Fibroblast of pulmonary artery (primary cell): ENCODE data around the gene GMCL2.

Source experiments
- DNase-seq: peaks from one replicate; pipeline ENCODE4 v3.0.0-alpha.2; 2010; ENCODE audit warnings: low read depth
- H3K4me3 ChIP-seq: replicated peaks from 2 replicates; pipeline ENCODE4 v1.5.1; 2011; ENCODE audit warnings: low read depth, mild to moderate bottlenecking, control low read depth, low read length, moderate library complexity
- TF ChIP-seq, protein P1 (sequence below): IDR thresholded peaks from 2 replicates; pipeline ENCODE4 v1.5.1; 2011; ENCODE audit warnings: mild to moderate bottlenecking, control low read depth, low read length, inconsistent platforms; ENCODE audit errors: missing control alignments

GMCL2 gene

DNA sequence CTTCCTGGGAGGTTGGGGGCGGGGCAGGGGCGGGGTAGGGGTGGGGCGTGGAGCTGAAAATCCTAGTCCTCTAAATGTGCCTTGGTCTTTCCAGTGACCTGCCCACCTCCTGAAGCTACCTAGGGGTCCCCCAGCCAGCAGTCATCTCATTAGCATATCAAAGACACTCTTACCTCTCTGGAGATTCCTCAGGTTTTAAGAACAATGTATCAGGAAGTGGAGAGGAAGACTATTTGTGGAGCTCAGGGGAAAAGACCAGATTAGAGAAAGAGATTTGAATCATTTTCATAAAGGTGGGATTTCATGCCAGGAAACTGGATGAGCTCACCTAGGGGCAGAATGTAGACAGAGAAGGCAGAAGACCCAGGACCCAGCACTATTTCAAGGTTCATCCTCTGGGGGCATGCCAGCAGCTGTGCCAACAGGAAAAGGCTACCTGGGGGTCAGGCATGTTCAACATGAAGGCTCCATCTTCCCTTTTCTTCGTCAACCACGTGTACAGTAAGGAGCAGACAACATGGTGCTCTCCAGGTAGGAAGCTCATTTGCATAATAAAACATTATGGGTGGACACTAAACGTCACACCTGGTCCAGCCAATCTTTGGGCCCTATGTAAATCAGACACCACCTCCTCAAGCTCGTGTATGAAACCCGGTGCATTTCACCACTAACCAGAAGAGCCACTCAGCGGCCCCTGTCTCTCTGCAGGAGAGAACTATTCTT is 6.9 kb downstream of the GMCL2 start:
- no peak for DNase-seq
- TF ChIP-seq, protein P1, sequence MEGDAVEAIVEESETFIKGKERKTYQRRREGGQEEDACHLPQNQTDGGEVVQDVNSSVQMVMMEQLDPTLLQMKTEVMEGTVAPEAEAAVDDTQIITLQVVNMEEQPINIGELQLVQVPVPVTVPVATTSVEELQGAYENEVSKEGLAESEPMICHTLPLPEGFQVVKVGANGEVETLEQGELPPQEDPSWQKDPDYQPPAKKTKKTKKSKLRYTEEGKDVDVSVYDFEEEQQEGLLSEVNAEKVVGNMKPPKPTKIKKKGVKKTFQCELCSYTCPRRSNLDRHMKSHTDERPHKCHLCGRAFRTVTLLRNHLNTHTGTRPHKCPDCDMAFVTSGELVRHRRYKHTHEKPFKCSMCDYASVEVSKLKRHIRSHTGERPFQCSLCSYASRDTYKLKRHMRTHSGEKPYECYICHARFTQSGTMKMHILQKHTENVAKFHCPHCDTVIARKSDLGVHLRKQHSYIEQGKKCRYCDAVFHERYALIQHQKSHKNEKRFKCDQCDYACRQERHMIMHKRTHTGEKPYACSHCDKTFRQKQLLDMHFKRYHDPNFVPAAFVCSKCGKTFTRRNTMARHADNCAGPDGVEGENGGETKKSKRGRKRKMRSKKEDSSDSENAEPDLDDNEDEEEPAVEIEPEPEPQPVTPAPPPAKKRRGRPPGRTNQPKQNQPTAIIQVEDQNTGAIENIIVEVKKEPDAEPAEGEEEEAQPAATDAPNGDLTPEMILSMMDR: no peak
- H3K4me3 ChIP-seq: no peak overlapping the region

GRCh38 chr5:178177569-178177968 is 9.6 kb downstream of the GMCL2 start:
- TF ChIP-seq, protein P1: no peak
- no peak for DNase-seq
- H3K4me3 ChIP-seq: no peak overlapping the region

DNA sequence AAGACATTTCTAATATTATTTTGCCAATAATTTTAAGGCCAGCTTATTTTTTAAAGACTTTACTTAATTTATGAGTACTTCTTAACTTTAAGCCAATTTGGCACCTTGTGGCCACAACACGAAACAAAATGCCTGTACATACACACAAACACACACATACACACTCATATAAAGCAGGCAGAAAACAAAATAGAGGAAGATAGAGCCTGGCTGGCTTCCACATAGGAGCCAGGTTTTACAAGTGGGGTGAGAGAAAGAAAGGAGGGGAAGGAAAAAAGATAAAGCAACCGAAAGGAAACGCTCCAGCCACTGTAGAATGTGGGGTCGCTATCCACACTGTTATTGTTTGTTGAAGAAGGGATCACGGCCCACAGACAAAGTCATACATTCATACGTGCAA is 10.4 kb downstream of the GMCL2 start:
- no peak overlapping the region for H3K4me3 ChIP-seq
- no peak for DNase-seq
- TF ChIP-seq, protein P1: no peak

- TF ChIP-seq, protein P1: no peak
- DNase-seq: no peak
Measured at GRCh38 chr5:178174456-178174855, 12.7 kb downstream of the GMCL2 start.

GRCh38 chr5:178170455-178170854 is 16.7 kb downstream of the GMCL2 start:
- no peak overlapping the region for H3K4me3 ChIP-seq
- TF ChIP-seq, protein P1: no peak
- no peak for DNase-seq

More at GRCh38 chr5:178174456-178174855, 12.7 kb downstream of the GMCL2 start:
- no peak overlapping the region for H3K4me3 ChIP-seq

DNA sequence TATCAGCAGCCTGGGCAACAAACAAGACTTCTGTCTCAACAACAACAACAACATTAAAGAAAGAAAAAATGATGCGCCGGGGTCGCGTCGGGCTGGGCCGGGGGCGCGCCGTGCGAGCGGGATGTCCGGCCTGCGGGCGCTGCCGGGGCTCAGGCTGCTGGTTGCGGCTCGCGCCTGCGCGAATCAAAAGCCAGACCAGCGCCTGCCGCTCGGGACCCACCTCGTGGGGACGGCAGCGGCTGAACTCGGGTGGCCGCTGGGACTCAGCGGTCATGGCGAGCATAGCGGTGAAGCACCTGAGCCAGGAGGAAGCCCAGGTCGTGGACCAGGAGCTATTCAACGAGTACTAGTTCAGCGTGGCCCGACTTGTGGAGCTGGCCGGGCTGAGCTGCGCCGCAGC is 21.6 kb downstream of the GMCL2 start:
- no peak overlapping the region for H3K4me3 ChIP-seq
- no peak for DNase-seq
- TF ChIP-seq, protein P1: no peak
